Osteocyte (in vitro differentiated cells): ENCODE measurements around the gene LHX8. TPM values are rescaled to one million over a fixed set of nuclear protein-coding genes. Genes with fewer than 3 reads are reported as not detected.
A peak's percentile ranks its signal among the peaks of the same experiment; 100 is the strongest.

Experiments
- DNase-seq: peaks from one replicate; pipeline ENCODE4 v3.0.0; 2021; ENCODE audit warnings: mixed read lengths; ENCODE audit not compliant: unreplicated experiment; ENCODE audit errors: extremely low spot score
- H3K27ac Mint-ChIP-seq: one replicate; pipeline ENCODE4 v1.8.0; 2021; ENCODE audit warnings: mild to moderate bottlenecking, mixed read lengths; ENCODE audit not compliant: unreplicated experiment
- H3K27me3 Mint-ChIP-seq: one replicate; pipeline ENCODE4 v1.8.0; 2021; ENCODE audit warnings: mixed read lengths; ENCODE audit not compliant: unreplicated experiment
- H3K36me3 Mint-ChIP-seq: one replicate; pipeline ENCODE4 v1.8.0; 2021; ENCODE audit warnings: mixed read lengths; ENCODE audit not compliant: unreplicated experiment
- H3K4me1 Mint-ChIP-seq: one replicate; pipeline ENCODE4 v1.8.0; 2021; ENCODE audit warnings: mixed read lengths; ENCODE audit not compliant: unreplicated experiment
- H3K4me3 Mint-ChIP-seq: one replicate; pipeline ENCODE4 v1.8.0; 2021; ENCODE audit warnings: mild to moderate bottlenecking, moderate library complexity, mixed read lengths; ENCODE audit not compliant: unreplicated experiment
- H3K9me3 Mint-ChIP-seq: one replicate; pipeline ENCODE4 v1.8.0; 2021; ENCODE audit warnings: mixed read lengths; ENCODE audit not compliant: unreplicated experiment
- total RNA-seq: library from RNA; stranded (reverse); gene quantifications from 2 replicates; pipeline ENCODE4 v1.2.1, GENCODE V29; 2021
- TF ChIP-seq, protein P1 (sequence below): fragments of 200-600 bp; sonication (generic); IDR thresholded peaks from 2 replicates; pipeline ENCODE4 v1.5.0; 2021; ENCODE audit warnings: antibody characterized with exemption, mild to moderate bottlenecking, moderate library complexity

Gene LHX8
- total RNA-seq, 1 donor from 2014 or later: not detected

GRCh38 chr1:75188892-75189291 is 54.7 kb downstream of the LHX8 start:
- H3K4me1 Mint-ChIP-seq: no peaks in the 10 kb centered on the region
- TF ChIP-seq, protein P1, sequence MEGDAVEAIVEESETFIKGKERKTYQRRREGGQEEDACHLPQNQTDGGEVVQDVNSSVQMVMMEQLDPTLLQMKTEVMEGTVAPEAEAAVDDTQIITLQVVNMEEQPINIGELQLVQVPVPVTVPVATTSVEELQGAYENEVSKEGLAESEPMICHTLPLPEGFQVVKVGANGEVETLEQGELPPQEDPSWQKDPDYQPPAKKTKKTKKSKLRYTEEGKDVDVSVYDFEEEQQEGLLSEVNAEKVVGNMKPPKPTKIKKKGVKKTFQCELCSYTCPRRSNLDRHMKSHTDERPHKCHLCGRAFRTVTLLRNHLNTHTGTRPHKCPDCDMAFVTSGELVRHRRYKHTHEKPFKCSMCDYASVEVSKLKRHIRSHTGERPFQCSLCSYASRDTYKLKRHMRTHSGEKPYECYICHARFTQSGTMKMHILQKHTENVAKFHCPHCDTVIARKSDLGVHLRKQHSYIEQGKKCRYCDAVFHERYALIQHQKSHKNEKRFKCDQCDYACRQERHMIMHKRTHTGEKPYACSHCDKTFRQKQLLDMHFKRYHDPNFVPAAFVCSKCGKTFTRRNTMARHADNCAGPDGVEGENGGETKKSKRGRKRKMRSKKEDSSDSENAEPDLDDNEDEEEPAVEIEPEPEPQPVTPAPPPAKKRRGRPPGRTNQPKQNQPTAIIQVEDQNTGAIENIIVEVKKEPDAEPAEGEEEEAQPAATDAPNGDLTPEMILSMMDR: no peak
- H3K36me3 Mint-ChIP-seq: no peaks in the 10 kb centered on the region
- H3K9me3 Mint-ChIP-seq: peaks cover 2% of the 10 kb centered on the region
- H3K27ac Mint-ChIP-seq: no peak overlapping the region
- peaks cover 7% of the 10 kb centered on the region for H3K27me3 Mint-ChIP-seq
- no peak for DNase-seq
- H3K4me3 Mint-ChIP-seq: no peak overlapping the region

DNA sequence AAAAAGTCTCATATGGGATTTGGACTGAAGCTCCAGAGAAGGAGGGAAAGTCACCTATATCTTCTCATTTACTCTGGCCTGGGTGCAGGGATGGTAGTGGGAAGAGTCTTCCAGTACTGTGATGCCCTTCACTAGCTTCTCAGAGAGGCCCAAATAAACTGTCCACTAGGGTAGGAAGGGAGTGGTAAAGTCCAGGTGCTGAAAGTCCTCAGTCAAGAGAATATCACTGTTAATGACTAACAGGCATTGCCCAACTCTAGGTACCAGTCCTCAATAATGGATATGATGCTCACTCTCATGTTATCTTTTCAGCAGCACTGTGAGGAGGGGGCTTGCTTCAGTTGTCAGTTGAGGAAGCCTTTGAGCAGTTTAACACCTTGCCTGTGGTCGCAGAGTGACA is 64.0 kb downstream of the LHX8 start:
- Mint-ChIP-seq H3K9me3 (no peaks in the 10 kb centered on the region), H3K27me3 (peaks cover 5% of the 10 kb centered on the region), H3K4me1 (no peaks in the 10 kb centered on the region), H3K36me3 (no peaks in the 10 kb centered on the region), H3K4me3 (no peak overlapping the region), H3K27ac (no peak overlapping the region)
- DNase-seq: no peak
- TF ChIP-seq, protein P1: no peak

GRCh38 chr1:75198761-75199160 is 64.6 kb downstream of the LHX8 start:
- TF ChIP-seq, protein P1: no peak
- Mint-ChIP-seq H3K27ac (no peak overlapping the region), H3K9me3 (no peaks in the 10 kb centered on the region), H3K27me3 (peaks cover 2% of the 10 kb centered on the region), H3K36me3 (no peaks in the 10 kb centered on the region), H3K4me1 (no peaks in the 10 kb centered on the region), H3K4me3 (no peak overlapping the region)
- DNase-seq: no peak

DNA sequence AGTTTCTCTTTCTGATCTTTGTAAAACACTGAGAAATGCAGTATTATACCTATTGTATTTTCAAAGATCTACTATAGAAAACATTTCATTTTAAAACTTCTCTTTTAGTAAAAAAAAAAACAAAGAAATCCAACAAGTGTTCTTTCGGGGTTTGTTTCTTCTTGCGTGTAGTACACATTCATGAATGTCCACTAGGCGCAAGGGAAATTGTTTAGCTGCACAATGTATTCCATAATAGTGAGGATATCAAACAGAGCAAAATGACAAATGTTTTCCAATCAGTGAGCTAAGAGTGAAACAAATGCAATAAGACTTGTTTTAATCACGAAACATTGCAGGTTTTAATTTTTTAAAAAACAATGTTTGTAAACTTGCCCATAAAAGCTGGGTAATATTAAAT is 68.6 kb downstream of the LHX8 start:
- no peaks in the 10 kb centered on the region for H3K4me1 Mint-ChIP-seq
- TF ChIP-seq, protein P1: no peak
- H3K27me3 Mint-ChIP-seq: peaks cover 1% of the 10 kb centered on the region
- H3K36me3 Mint-ChIP-seq: no peaks in the 10 kb centered on the region
- H3K27ac Mint-ChIP-seq: no peak overlapping the region
- no peaks in the 10 kb centered on the region for H3K9me3 Mint-ChIP-seq
- DNase-seq: no peak
- H3K4me3 Mint-ChIP-seq: no peak overlapping the region

DNA sequence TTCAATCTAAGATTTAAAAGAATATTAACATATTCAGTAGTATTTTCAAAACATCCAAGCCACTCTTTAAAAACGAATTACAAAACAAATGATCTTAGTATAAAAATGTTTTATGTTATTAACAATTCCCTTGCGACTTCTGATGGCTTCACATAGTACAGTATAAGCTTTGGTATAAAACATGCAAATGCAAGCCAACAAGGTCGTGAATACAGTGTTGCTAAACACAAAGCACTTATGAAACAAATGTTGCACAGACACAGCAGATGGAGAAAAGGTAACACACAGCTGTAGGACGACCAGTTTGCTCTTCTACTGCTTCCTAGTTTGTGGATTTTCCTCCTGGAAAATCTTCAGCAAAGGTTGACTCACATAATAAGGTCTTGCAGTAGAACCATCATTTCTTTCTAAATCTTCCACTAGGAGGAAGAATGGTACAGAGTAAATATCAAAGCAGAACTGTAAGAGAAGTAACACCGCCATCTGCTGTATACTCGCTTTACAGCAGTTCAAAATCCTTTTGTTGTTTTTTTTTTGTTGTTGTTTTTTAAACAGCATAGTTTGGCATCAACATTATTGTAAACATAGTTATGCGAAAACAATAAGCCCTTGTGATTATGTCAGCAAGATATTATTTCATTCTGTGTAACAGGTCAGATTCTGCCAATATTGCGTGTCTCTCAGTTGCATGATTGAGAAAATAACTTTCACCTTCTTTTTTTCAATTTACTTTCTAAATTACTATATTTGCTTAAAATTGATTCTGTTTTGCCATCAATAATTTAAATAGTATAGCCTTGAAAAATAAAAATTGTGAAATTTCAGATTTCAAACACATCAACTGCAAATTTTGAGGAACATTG is 69.5 kb downstream of the LHX8 start:
- no peaks in the 10 kb centered on the region for H3K9me3 Mint-ChIP-seq
- TF ChIP-seq, protein P1: peak; percentile 75
- H3K27me3 Mint-ChIP-seq: peaks cover 1% of the 10 kb centered on the region
- no peaks in the 10 kb centered on the region for H3K4me1 Mint-ChIP-seq
- DNase-seq: no peak
- H3K27ac Mint-ChIP-seq: no peak overlapping the region
- H3K4me3 Mint-ChIP-seq: no peak overlapping the region
- no peaks in the 10 kb centered on the region for H3K36me3 Mint-ChIP-seq
